Chondrocyte (in vitro differentiated cells): Measurements from ENCODE around the gene NPY. TPM values are rescaled to one million over a fixed set of nuclear protein-coding genes. Genes with fewer than 3 reads are reported as not detected.

Experiments
- DNase-seq: peaks from one replicate; pipeline ENCODE4 v3.0.0; 2021; ENCODE audit warnings: mixed read lengths, low spot score
- H3K27ac Mint-ChIP-seq: one replicate; pipeline ENCODE4 v1.8.0; 2021; ENCODE audit warnings: mild to moderate bottlenecking, moderate library complexity, mixed read lengths; ENCODE audit not compliant: unreplicated experiment
- H3K27me3 Mint-ChIP-seq: 2 replicates; pipeline ENCODE4 v1.8.0; 2021; ENCODE audit warnings: low read depth, mixed read lengths
- H3K36me3 Mint-ChIP-seq: 2 replicates; pipeline ENCODE4 v1.8.0; 2021; ENCODE audit warnings: low read depth, mixed read lengths
- H3K4me1 Mint-ChIP-seq: 2 replicates; pipeline ENCODE4 v1.8.0; 2021; ENCODE audit warnings: low read depth, mild to moderate bottlenecking, mixed read lengths
- H3K4me3 Mint-ChIP-seq: one replicate; pipeline ENCODE4 v1.8.0; 2021; ENCODE audit warnings: mild to moderate bottlenecking, moderate library complexity, mixed read lengths; ENCODE audit not compliant: unreplicated experiment
- H3K9me3 Mint-ChIP-seq: 2 replicates; pipeline ENCODE4 v1.8.0; 2021; ENCODE audit warnings: low read depth, mixed read lengths
- CTCF ChIP-seq: fragments of 200-600 bp; sonication (generic); IDR thresholded peaks from 2 replicates; pipeline ENCODE4 v1.5.0; 2021; ENCODE audit warnings: antibody characterized with exemption, mild to moderate bottlenecking, moderate library complexity
- total RNA-seq: library from RNA; stranded (reverse); gene quantifications from 3 replicates; pipeline ENCODE4 v1.2.1, GENCODE V29; 2021

The NPY gene
- total RNA-seq, 1 donor from 2014 or later = not detected

GRCh38 chr7:24334627-24335026 lies 50.6 kb downstream of the NPY start:
- TF ChIP-seq CTCF = no peak
- Mint-ChIP-seq H3K4me1 (no peaks in the 10 kb centered on the region), H3K4me3 (no peak overlapping the region), H3K27me3 (peaks cover 20% of the 10 kb centered on the region), H3K9me3 (peaks cover 5% of the 10 kb centered on the region), H3K27ac (no peak overlapping the region), H3K36me3 (no peaks in the 10 kb centered on the region)
- DNase-seq = no peak

- no peak overlapping the region for H3K27ac Mint-ChIP-seq
- no peaks in the 10 kb centered on the region for H3K4me1 Mint-ChIP-seq
- H3K36me3 Mint-ChIP-seq = no peaks in the 10 kb centered on the region
- peaks cover 5% of the 10 kb centered on the region for H3K9me3 Mint-ChIP-seq
- H3K27me3 Mint-ChIP-seq = peaks cover 20% of the 10 kb centered on the region
- no peak for TF ChIP-seq CTCF
- no peak overlapping the region for H3K4me3 Mint-ChIP-seq
- DNase-seq = no peak
These were observed 52.5 kb downstream of the NPY start for GRCh38 chr7:24336461-24336860.

- Mint-ChIP-seq H3K4me1 (no peaks in the 10 kb centered on the region), H3K4me3 (no peak overlapping the region), H3K27ac (no peak overlapping the region), H3K27me3 (peaks cover 20% of the 10 kb centered on the region), H3K9me3 (peaks cover 5% of the 10 kb centered on the region), H3K36me3 (no peaks in the 10 kb centered on the region)
- no peak for DNase-seq
- TF ChIP-seq CTCF = no peak
These were observed 53.2 kb downstream of the NPY start for GRCh38 chr7:24337180-24337579.

- Mint-ChIP-seq H3K27me3 (peaks cover 19% of the 10 kb centered on the region), H3K9me3 (no peaks in the 10 kb centered on the region), H3K4me3 (no peak overlapping the region), H3K4me1 (no peaks in the 10 kb centered on the region), H3K36me3 (no peaks in the 10 kb centered on the region), H3K27ac (no peak overlapping the region)
- no peak for DNase-seq
- TF ChIP-seq CTCF = no peak
These were observed 55.6 kb downstream of the NPY start for GRCh38 chr7:24339575-24339974.

- H3K27me3 Mint-ChIP-seq = peaks cover 19% of the 10 kb centered on the region
- H3K36me3 Mint-ChIP-seq = no peaks in the 10 kb centered on the region
- H3K4me1 Mint-ChIP-seq = no peaks in the 10 kb centered on the region
- TF ChIP-seq CTCF = no peak
- H3K9me3 Mint-ChIP-seq = no peaks in the 10 kb centered on the region
- no peak overlapping the region for H3K27ac Mint-ChIP-seq
- DNase-seq = no peak
- no peak overlapping the region for H3K4me3 Mint-ChIP-seq
These were observed 56.7 kb downstream of the NPY start for GRCh38 chr7:24340727-24341126.
